Rectal smooth muscle tissue (tissue), 1 donor: ENCODE measurements around the gene AFAP1L2.

Source experiments
- H3K27ac ChIP-seq: one replicate; pipeline ENCODE4 v1.7.0; 2013; ENCODE audit warnings: low read depth, low read length, inconsistent platforms
- H3K27me3 ChIP-seq: one replicate; pipeline ENCODE4 v1.7.0; 2013; ENCODE audit warnings: low read length; ENCODE audit not compliant: control insufficient read depth, insufficient read depth
- H3K36me3 ChIP-seq: one replicate; pipeline ENCODE4 v1.7.0; 2013; ENCODE audit warnings: low read length; ENCODE audit not compliant: control insufficient read depth, insufficient read depth
- H3K4me1 ChIP-seq: one replicate; pipeline ENCODE4 v1.7.0; 2013; ENCODE audit warnings: low read length; ENCODE audit not compliant: control insufficient read depth, insufficient read depth
- H3K4me3 ChIP-seq: one replicate; pipeline ENCODE4 v1.7.0; 2013; ENCODE audit warnings: low read length
- H3K9ac ChIP-seq: one replicate; pipeline ENCODE4 v1.7.0; 2013; ENCODE audit warnings: low read length

AFAP1L2 gene

GRCh38 chr10:114404171-114405010, at the start of gene AFAP1L2:
TSS of gene AFAP1L2 (minus strand) at chr10:114404502. CDS start at chr10:114404455, 47 bp downstream.
- Histone ChIP-seq H3K27me3 (no peaks in the 10 kb centered on the region), H3K36me3 (no peaks in the 10 kb centered on the region), H3K9ac (no peak within 1 kb of the TSS), H3K27ac (peak within 1 kb of the TSS; percentile 42), H3K4me3 (peak within 1 kb of the TSS; percentile 70), H3K4me1 (peaks cover 18% of the 10 kb centered on the region)

- no peak overlapping the region for H3K27ac ChIP-seq
- no peaks in the 10 kb centered on the region for H3K27me3 ChIP-seq
- H3K36me3 ChIP-seq, result peaks cover 3% of the 10 kb centered on the region
Observed at GRCh38 chr10:114453576-114453975, 49.3 kb upstream of the AFAP1L2 start.

GRCh38 chr10:114448897-114449296, 44.6 kb upstream of the AFAP1L2 start:
- peaks cover 3% of the 10 kb centered on the region for H3K36me3 ChIP-seq
- H3K9ac ChIP-seq, result no peak overlapping the region

More at GRCh38 chr10:114453576-114453975, 49.3 kb upstream of the AFAP1L2 start:
- Histone ChIP-seq H3K4me3 (no peak overlapping the region), H3K9ac (no peak overlapping the region), H3K4me1 (no peaks in the 10 kb centered on the region)

GRCh38 chr10:114445332-114445731, 41.0 kb upstream of the AFAP1L2 start:
- H3K36me3 ChIP-seq, result no peaks in the 10 kb centered on the region
- no peak overlapping the region for H3K4me3 ChIP-seq
- no peaks in the 10 kb centered on the region for H3K27me3 ChIP-seq
- H3K27ac ChIP-seq, result no peak overlapping the region
- no peak overlapping the region for H3K9ac ChIP-seq
- H3K4me1 ChIP-seq, result no peaks in the 10 kb centered on the region

More at GRCh38 chr10:114448897-114449296, 44.6 kb upstream of the AFAP1L2 start:
- Histone ChIP-seq H3K27ac (no peak overlapping the region), H3K27me3 (no peaks in the 10 kb centered on the region), H3K4me3 (no peak overlapping the region), H3K4me1 (no peaks in the 10 kb centered on the region)

- no peak overlapping the region for H3K4me3 ChIP-seq
- no peak overlapping the region for H3K27ac ChIP-seq
- H3K4me1 ChIP-seq, result no peaks in the 10 kb centered on the region
- H3K36me3 ChIP-seq, result no peaks in the 10 kb centered on the region
- H3K9ac ChIP-seq, result no peak overlapping the region
- no peaks in the 10 kb centered on the region for H3K27me3 ChIP-seq
Observed at GRCh38 chr10:114444819-114445218, 40.5 kb upstream of the AFAP1L2 start.

GRCh38 chr10:114442091-114442630, 37.9 kb upstream of the AFAP1L2 start:
- Histone ChIP-seq H3K27ac (no peak overlapping the region), H3K4me1 (no peaks in the 10 kb centered on the region)

GRCh38 chr10:114441107-114441506, 36.8 kb upstream of the AFAP1L2 start:
- peaks cover 11% of the 10 kb centered on the region for H3K36me3 ChIP-seq
- H3K27me3 ChIP-seq, result no peaks in the 10 kb centered on the region
- H3K9ac ChIP-seq, result no peak overlapping the region
- H3K4me3 ChIP-seq, result no peak overlapping the region
- H3K27ac ChIP-seq, result no peak overlapping the region
- no peaks in the 10 kb centered on the region for H3K4me1 ChIP-seq

More at GRCh38 chr10:114442091-114442630, 37.9 kb upstream of the AFAP1L2 start:
- Histone ChIP-seq H3K9ac (no peak overlapping the region), H3K4me3 (no peak overlapping the region), H3K36me3 (peaks cover 7% of the 10 kb centered on the region), H3K27me3 (no peaks in the 10 kb centered on the region)

- H3K36me3 ChIP-seq, result peaks cover 11% of the 10 kb centered on the region
- H3K27ac ChIP-seq, result no peak overlapping the region
- H3K4me3 ChIP-seq, result no peak overlapping the region
- no peaks in the 10 kb centered on the region for H3K4me1 ChIP-seq
- no peak overlapping the region for H3K9ac ChIP-seq
- H3K27me3 ChIP-seq, result no peaks in the 10 kb centered on the region
Observed at GRCh38 chr10:114437473-114438292, 33.4 kb upstream of the AFAP1L2 start.

- Histone ChIP-seq H3K36me3 (peaks cover 11% of the 10 kb centered on the region), H3K4me1 (no peaks in the 10 kb centered on the region), H3K27ac (no peak overlapping the region), H3K4me3 (no peak overlapping the region), H3K27me3 (no peaks in the 10 kb centered on the region), H3K9ac (no peak overlapping the region)
Observed at GRCh38 chr10:114436941-114437340, 32.6 kb upstream of the AFAP1L2 start.

GRCh38 chr10:114432566-114433093, 28.3 kb upstream of the AFAP1L2 start:
- no peak overlapping the region for H3K9ac ChIP-seq
- peaks cover 4% of the 10 kb centered on the region for H3K36me3 ChIP-seq
- H3K27ac ChIP-seq, result no peak overlapping the region
- no peaks in the 10 kb centered on the region for H3K27me3 ChIP-seq
- no peaks in the 10 kb centered on the region for H3K4me1 ChIP-seq
- H3K4me3 ChIP-seq, result no peak overlapping the region

GRCh38 chr10:114431414-114432135, 27.3 kb upstream of the AFAP1L2 start:
- H3K4me3 ChIP-seq, result no peak overlapping the region
- H3K27ac ChIP-seq, result no peak overlapping the region
- no peaks in the 10 kb centered on the region for H3K4me1 ChIP-seq
- peaks cover 3% of the 10 kb centered on the region for H3K36me3 ChIP-seq
- H3K27me3 ChIP-seq, result no peaks in the 10 kb centered on the region
- no peak overlapping the region for H3K9ac ChIP-seq
